Iris pigment epithelial cell (primary cell): ENCODE results near the gene THEM4.

Experiments used
- DNase-seq: peaks from one replicate; pipeline ENCODE4 v3.0.0-alpha.2; 2011; ENCODE audit warnings: low read depth

Gene THEM4

GRCh38 chr1:151837884-151838221 is 71.5 kb downstream of the THEM4 start:
- DNase-seq, result no peak

- DNase-seq, result no peak
These were observed 72.1 kb downstream of the THEM4 start for GRCh38 chr1:151837197-151837596.

- no peak for DNase-seq
These were observed 73.7 kb downstream of the THEM4 start for GRCh38 chr1:151835596-151835995.

GRCh38 chr1:151834239-151834638 is 75.1 kb downstream of the THEM4 start:
- DNase-seq, result no peak

- DNase-seq, result no peak
These were observed 76.0 kb downstream of the THEM4 start for GRCh38 chr1:151833172-151833900.

- peak; percentile 49 for DNase-seq
These were observed 76.9 kb downstream of the THEM4 start for GRCh38 chr1:151832318-151832980.

GRCh38 chr1:151831605-151832004 is 77.7 kb downstream of the THEM4 start, which contains the start of gene RORC:
Gene RORC (minus strand): TSS chr1:151831802. CDS start chr1:151831764, 38 bp downstream.
- DNase-seq, result no peak

GRCh38 chr1:151831256-151831591 is 78.1 kb downstream of the THEM4 start:
- no peak for DNase-seq

- no peak for DNase-seq
These were observed 79.3 kb downstream of the THEM4 start for GRCh38 chr1:151830055-151830454.

- DNase-seq, result no peak
These were observed 79.8 kb downstream of the THEM4 start for GRCh38 chr1:151829352-151830046.

- peak; percentile 26 for DNase-seq
These were observed 80.4 kb downstream of the THEM4 start for GRCh38 chr1:151828921-151829320.

GRCh38 chr1:151827853-151828252 is 81.5 kb downstream of the THEM4 start:
- DNase-seq, result no peak

GRCh38 chr1:151825751-151826660 is 83.3 kb downstream of the THEM4 start:
- DNase-seq, result no peak

- no peak for DNase-seq
These were observed 84.1 kb downstream of the THEM4 start for GRCh38 chr1:151825204-151825603.
